Skeletal muscle tissue (tissue), 4 donors: Measurements from ENCODE around the gene OST4. TPM values are rescaled to one million over a fixed set of nuclear protein-coding genes. Genes with fewer than 3 reads are reported as not detected.
A peak's percentile ranks its signal among the peaks of the same experiment; 100 is the strongest.

Experiments used
- H3K27ac ChIP-seq: one replicate; pipeline ENCODE4 v1.7.0; 2013; ENCODE audit warnings: mild to moderate bottlenecking, low read depth, low read length, inconsistent platforms
- H3K27me3 ChIP-seq, 3 donors: one replicate each; pipeline ENCODE4 v1.7.0; 2013; ENCODE audit warnings: low read length in 3 of 3; ENCODE audit not compliant: control insufficient read depth in 3 of 3, insufficient read depth in 3 of 3
- H3K36me3 ChIP-seq, 3 donors: one replicate each; pipeline ENCODE4 v1.7.0; 2013; ENCODE audit warnings: low read length in 3 of 3; ENCODE audit not compliant: control insufficient read depth in 3 of 3, insufficient read depth in 3 of 3
- H3K4me1 ChIP-seq, 3 donors: one replicate each; pipeline ENCODE4 v1.7.0; 2013; ENCODE audit warnings: low read length in 3 of 3, mild to moderate bottlenecking in 3 of 3; ENCODE audit not compliant: control insufficient read depth in 3 of 3, insufficient read depth in 3 of 3
- H3K4me3 ChIP-seq, 3 donors: one replicate each; pipeline ENCODE4 v1.7.0; 2013; ENCODE audit warnings: low read length in 3 of 3
- H3K9ac ChIP-seq, 3 donors: one replicate each; pipeline ENCODE4 v1.7.0; 2013; ENCODE audit warnings: low read length in 3 of 3, mild to moderate bottlenecking in 3 of 3, moderate library complexity in 2 of 3, low read depth in 1 of 3
- H3K9me3 ChIP-seq, 3 donors: one replicate each; pipeline ENCODE4 v1.7.0; 2013; ENCODE audit warnings: low read length in 3 of 3; ENCODE audit not compliant: control insufficient read depth in 3 of 3
- total RNA-seq: library from RNA; depleted of rRNA; stranded (reverse); fragments of >200 nt; gene quantifications from one replicate; pipeline ENCODE4 v1.2.3, GENCODE V29; 2014
- donor health status: Osteomylitis.

The OST4 gene
- total RNA-seq, 1 donor from 2014 or later = 352 TPM

DNA sequence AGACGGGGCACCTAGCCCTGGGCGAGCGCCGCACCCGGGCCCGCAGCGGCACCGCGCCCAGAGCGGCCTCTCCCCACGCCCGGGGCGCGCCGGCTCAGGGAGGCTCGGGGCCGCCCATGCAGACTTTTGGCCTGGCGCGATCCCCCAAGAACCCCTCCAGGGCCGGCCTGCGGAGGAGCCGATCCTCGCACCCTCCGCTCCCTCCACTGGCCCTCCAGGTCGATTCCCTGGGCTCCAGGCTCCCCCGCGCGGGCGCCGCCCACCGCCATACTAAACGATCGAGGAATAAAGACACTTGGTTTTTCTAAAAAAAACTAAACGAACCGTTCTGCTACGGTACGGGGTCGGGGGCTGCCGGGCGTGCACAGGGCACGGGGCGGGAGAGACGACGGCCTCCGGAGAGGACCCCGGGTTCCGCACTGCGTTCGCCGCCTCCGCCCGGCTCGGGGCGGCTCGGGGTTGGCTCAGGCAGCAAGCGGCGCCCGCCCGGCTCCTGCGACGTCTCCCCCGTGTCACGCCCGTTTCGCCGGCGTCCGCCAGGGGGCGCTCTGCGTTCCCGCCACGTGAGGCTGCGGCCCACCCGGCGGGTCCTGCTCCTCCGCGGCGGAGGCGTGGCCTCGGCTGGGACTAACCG, 14.8 kb upstream of the OST4 start:
- Histone ChIP-seq H3K36me3 (no peaks in the 10 kb centered on the region), H3K27me3 (no peaks in the 10 kb centered on the region), H3K4me3 (peak overlapping the region; percentile 56 to 87 (median 77)), H3K27ac (peak overlapping the region; percentile 75), H3K9ac (peak overlapping the region; percentile 61 to 86 (median 76)), H3K4me1 (peaks cover 48 to 60% (median 50%) of the 10 kb centered on the region in 3 donors), H3K9me3 (no peaks in the 10 kb centered on the region)

DNA sequence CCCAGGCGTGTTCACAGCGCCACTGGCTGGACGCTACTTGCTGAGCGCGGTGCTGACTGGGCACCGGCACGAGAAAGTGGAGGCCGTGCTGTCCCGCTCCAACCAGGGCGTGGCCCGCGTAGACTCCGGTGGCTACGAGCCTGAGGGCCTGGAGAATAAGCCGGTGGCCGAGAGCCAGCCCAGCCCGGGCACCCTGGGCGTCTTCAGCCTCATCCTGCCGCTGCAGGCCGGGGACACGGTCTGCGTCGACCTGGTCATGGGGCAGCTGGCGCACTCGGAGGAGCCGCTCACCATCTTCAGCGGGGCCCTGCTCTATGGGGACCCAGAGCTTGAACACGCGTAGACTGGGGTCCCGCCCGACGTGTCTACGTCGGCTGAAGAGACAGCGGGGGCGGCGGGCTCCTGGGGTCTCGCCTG, 14.2 kb upstream of the OST4 start:
- H3K27ac ChIP-seq = peak overlapping the region; percentile 75
- no peaks in the 10 kb centered on the region for H3K27me3 ChIP-seq
- no peaks in the 10 kb centered on the region for H3K9me3 ChIP-seq
- H3K4me3 ChIP-seq = peak overlapping the region; percentile 67 to 82 (median 77)
- no peaks in the 10 kb centered on the region for H3K36me3 ChIP-seq
- H3K9ac ChIP-seq = peak overlapping the region; percentile 43 to 86 (median 76)
- peaks cover 53 to 65% (median 56%) of the 10 kb centered on the region in 3 donors for H3K4me1 ChIP-seq

DNA sequence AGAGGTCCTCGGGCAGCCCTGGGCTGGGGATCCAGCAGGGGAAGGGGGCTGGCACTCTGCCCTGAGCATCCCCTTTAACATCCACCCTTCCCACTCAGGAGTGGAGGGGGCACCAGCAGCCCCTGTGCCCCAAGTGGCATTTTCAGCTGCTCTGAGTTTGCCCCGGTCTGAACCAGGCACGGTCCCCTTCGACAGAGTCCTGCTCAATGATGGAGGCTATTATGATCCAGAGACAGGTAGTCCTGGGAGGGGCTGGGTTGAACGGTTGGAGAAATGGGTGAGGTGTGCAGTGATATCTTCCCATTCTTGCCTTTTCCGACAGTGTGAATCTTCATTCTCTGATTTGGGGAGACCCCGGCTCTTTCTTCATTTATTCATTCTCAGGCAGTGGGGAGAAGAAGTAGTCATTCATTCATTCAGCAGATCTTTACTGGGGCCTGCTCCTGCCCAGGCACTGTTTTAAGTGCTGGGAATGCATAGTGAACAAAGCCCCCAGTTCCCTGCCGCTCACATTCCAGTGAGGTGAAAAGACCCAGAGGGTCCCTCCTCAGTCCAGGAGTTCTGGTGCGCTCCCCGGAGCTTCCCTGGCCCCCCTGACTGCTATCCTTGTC, 13.7 kb upstream of the OST4 start:
- Histone ChIP-seq H3K27me3 (no peaks in the 10 kb centered on the region), H3K4me1 (peaks cover 58 to 70% (median 61%) of the 10 kb centered on the region in 3 donors), H3K36me3 (no peaks in the 10 kb centered on the region), H3K4me3 (peak overlapping the region; percentile 67 to 82 (median 77)), H3K27ac (peak overlapping the region; percentile 75), H3K9me3 (no peaks in the 10 kb centered on the region), H3K9ac (peak overlapping the region; percentile 43 to 86 (median 56))

DNA sequence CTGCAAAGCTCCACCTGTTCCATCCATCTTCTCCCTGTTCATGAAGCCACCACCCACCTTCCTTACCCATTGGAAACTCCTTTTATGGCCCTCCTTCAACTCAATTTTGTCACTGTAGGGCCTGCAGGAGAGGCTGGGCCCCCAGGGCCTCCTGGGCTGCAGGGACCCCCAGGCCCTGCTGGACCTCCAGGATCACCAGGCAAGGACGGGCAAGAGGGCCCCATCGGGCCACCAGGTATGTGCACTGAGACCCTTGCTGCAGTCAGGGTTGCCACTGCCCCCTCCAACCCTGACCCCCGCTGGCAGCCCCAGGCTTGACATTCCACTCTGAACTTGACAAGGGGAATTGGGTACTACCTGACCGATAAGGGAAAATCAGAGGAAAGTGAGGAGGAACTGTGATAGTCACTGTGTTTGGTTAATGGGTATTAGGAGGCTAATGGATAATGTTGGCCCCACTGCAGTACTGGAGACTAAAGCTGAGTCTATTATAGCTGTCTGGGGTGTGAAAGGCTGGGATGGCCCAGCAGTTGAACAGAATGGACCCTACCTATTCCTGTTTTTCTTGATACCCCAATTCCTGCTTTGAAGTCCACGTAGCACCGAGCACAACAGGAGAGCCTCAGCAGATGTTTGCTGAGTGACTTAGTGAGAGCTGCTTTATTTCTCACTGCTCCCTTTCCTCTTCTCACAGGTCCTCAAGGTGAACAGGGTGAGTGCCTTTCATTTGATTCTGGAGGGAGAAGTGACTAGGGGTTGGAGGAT, 13.0 kb upstream of the OST4 start:
- Histone ChIP-seq H3K27ac (no peak overlapping the region), H3K4me1 (peaks cover 60 to 74% (median 64%) of the 10 kb centered on the region in 3 donors), H3K9me3 (no peaks in the 10 kb centered on the region), H3K27me3 (no peaks in the 10 kb centered on the region), H3K4me3 (no peak overlapping the region), H3K36me3 (no peaks in the 10 kb centered on the region), H3K9ac (peak overlapping the region in 1 of 3 donors; percentile 86)

DNA sequence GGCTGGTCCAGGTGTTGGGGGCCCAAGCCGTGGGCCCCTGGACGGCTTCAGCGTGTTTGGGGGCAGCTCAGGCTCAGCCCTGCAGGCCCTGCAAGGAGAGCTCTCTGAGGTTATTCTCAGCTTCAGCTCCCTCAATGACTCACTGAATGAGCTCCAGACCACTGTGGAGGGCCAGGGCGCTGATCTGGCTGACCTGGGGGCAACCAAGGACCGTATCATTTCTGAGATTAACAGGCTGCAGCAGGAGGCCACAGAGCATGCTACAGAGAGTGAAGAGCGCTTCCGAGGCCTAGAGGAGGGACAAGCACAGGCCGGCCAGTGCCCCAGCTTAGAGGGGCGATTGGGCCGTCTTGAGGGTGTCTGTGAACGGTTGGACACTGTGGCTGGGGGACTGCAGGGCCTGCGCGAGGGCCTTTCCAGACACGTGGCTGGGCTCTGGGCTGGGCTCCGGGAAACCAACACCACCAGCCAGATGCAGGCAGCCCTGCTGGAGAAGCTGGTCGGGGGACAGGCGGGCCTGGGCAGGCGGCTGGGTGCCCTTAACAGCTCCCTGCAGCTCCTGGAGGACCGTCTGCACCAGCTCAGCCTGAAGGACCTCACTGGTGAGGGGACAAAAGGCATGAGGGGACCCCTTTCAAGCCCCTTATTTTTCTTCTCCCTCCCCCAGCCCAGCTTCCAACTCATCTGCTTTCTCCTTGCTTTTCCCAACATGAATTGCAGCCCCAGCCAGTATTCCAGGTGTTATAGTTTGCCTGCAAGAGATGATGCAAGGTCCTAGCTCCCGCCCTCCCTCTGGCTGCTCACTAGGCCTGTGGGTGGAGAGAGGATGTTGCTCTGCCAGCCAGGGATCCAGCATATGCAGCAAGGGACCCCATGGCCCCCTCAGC, 12.2 kb upstream of the OST4 start:
- no peak overlapping the region for H3K4me3 ChIP-seq
- peaks cover 61 to 74% (median 64%) of the 10 kb centered on the region in 3 donors for H3K4me1 ChIP-seq

DNA sequence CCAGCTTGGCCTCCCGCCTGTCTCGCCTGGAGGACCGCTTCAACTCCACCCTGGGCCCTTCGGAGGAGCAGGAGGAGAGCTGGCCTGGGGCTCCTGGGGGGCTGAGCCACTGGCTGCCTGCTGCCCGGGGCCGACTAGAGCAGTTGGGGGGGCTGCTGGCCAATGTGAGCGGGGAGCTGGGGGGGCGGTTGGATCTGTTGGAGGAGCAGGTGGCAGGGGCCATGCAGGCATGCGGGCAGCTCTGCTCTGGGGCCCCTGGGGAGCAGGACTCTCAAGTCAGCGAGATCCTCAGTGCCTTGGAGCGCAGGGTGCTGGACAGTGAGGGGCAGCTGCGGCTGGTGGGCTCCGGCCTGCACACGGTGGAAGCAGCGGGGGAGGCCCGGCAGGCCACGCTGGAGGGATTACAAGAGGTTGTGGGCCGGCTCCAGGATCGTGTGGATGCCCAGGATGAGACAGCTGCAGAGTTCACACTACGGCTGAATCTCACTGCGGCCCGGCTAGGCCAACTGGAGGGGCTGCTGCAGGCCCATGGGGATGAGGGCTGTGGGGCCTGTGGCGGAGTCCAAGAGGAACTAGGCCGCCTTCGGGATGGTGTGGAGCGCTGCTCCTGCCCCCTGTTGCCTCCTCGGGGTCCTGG, 11.4 kb upstream of the OST4 start:
- Histone ChIP-seq H3K9ac (peak overlapping the region; percentile 6 to 77 (median 65)), H3K9me3 (no peaks in the 10 kb centered on the region), H3K36me3 (no peaks in the 10 kb centered on the region), H3K27me3 (no peaks in the 10 kb centered on the region), H3K4me3 (peak overlapping the region in 2 of 3 donors; percentile 22 to 23), H3K4me1 (peaks cover 61 to 74% (median 65%) of the 10 kb centered on the region in 3 donors), H3K27ac (peak overlapping the region; percentile 7)

More for the DNA sequence above, 12.2 kb upstream of the OST4 start:
- Histone ChIP-seq H3K36me3 (no peaks in the 10 kb centered on the region), H3K27me3 (no peaks in the 10 kb centered on the region), H3K27ac (no peak overlapping the region), H3K9me3 (no peaks in the 10 kb centered on the region), H3K9ac (peak overlapping the region; percentile 6 to 77 (median 33))

DNA sequence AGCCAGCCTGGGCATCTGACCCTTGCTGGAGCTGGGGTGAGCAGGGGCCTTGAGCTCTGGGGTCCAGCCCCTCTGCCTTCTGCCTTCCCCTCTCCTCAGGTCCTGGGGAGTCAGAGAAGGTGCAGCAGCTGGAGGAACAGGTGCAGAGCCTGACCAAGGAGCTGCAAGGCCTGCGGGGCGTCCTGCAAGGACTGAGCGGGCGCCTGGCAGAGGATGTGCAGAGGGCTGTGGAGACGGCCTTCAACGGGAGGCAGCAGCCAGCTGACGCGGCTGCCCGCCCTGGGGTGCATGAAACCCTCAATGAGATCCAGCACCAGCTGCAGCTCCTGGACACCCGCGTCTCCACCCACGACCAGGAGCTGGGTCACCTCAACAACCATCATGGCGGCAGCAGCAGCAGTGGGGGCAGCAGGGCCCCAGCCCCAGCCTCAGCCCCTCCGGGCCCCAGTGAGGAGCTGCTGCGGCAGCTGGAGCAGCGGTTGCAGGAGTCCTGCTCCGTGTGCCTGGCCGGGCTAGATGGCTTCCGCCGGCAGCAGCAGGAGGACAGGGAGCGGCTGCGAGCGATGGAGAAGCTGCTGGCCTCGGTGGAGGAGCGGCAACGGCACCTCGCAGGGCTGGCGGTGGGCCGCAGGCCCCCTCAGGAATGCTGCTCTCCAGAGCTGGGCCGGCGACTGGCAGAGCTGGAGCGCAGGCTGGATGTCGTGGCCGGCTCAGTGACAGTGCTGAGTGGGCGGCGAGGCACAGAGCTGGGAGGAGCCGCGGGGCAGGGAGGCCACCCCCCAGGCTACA, 10.7 kb upstream of the OST4 start:
- peaks cover 0 to 2% (median 0%) of the 10 kb centered on the region in 3 donors for H3K27me3 ChIP-seq
- peak overlapping the region; percentile 57 to 75 (median 72) for H3K4me3 ChIP-seq
- H3K9me3 ChIP-seq = no peaks in the 10 kb centered on the region
- H3K36me3 ChIP-seq = no peaks in the 10 kb centered on the region
- H3K4me1 ChIP-seq = peaks cover 55 to 69% (median 62%) of the 10 kb centered on the region in 3 donors
- H3K27ac ChIP-seq = peak overlapping the region; percentile 76
- H3K9ac ChIP-seq = peak overlapping the region in 2 of 3 donors; percentile 67 to 77

DNA sequence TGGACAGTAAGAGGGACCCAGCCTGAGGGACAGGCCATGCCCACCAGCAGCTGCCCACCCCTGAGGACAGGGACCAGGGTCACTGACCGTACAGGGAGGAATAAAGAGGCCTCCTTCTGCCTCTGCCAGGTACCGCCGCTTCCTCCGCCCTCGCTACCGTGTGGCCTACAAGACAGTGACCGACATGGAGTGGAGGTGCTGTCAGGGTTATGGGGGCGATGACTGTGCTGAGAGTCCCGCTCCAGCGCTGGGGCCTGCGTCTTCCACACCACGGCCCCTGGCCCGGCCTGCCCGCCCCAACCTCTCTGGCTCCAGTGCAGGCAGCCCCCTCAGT, 9.1 kb upstream of the OST4 start:
- peaks cover 50 to 68% (median 54%) of the 10 kb centered on the region in 3 donors for H3K4me1 ChIP-seq
- H3K9ac ChIP-seq = peak overlapping the region in 2 of 3 donors; percentile 25 to 80
- peak overlapping the region; percentile 57 to 75 (median 72) for H3K4me3 ChIP-seq
- no peaks in the 10 kb centered on the region for H3K36me3 ChIP-seq
- H3K27me3 ChIP-seq = peaks cover 0 to 5% (median 0%) of the 10 kb centered on the region in 3 donors
- H3K27ac ChIP-seq = peak overlapping the region; percentile 72
- no peaks in the 10 kb centered on the region for H3K9me3 ChIP-seq
